AG04449 (cell line): ENCODE results near the gene ESRRA.
"Not testable (repeated sequence)": the region's sequence is repeated elsewhere in the genome, so short reads cannot be mapped to it uniquely, and the experiment has no call there.

Experiments used
- CTCF ChIA-PET: fragments of 350-600 bp; formaldehyde crosslinking; extraction: SDS; loops from one replicate; lab custom pipeline; 2021; ENCODE audit warnings: antibody characterized with exemption; lab: Yijun Ruan, JAX
- POLR2A ChIA-PET: fragments of 400-600, 350-600 bp; formaldehyde crosslinking; extraction: SDS; loops from one replicate; lab custom pipeline; 2020; ENCODE audit warnings: antibody characterized with exemption, inconsistent platforms; lab: Yijun Ruan, JAX
- DNase-seq: peaks from one replicate; pipeline ENCODE4 v3.0.0-alpha.2; 2010; ENCODE audit warnings: low read depth, low spot score
- H3K4me3 ChIP-seq: 2 replicates; pipeline ENCODE4 v1.5.1; 2011; ENCODE audit warnings: low read depth, mild to moderate bottlenecking, control low read depth, low read length
- TF ChIP-seq, protein P1 (sequence below): IDR thresholded peaks from one replicate; pipeline ENCODE4 v1.5.1; 2011; ENCODE audit warnings: mild to moderate bottlenecking, moderate library complexity, low read length, control low read depth, inconsistent platforms; ENCODE audit not compliant: insufficient read depth; ENCODE audit errors: missing control alignments

Gene ESRRA

DNA sequence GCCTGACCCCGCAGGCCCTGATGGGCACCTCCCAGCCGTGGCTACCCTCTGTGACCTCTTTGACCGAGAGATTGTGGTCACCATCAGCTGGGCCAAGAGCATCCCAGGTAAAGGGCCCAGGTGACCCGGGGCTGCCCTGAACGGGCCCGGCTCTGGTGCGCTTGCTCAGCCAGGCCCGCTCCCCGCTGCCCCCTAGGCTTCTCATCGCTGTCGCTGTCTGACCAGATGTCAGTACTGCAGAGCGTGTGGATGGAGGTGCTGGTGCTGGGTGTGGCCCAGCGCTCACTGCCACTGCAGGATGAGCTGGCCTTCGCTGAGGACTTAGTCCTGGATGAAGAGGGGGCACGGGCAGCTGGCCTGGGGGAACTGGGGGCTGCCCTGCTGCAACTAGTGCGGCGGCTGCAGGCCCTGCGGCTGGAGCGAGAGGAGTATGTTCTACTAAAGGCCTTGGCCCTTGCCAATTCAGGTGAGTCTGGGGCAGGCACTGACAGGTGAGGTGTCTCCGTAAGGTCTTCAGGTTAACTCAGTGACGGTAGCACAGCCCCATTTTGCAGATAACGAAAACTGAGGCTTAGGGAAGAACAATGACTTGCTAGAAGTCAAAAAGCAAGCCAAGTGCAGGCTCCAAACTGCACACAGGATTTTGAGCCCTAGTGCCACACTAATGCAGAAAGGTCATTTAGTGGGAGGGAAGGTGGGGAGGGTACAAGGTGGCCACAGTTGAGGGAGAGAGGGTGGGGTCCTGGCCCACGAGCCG lies 9.7 kb downstream of the ESRRA start:
- H3K4me3 ChIP-seq: no peak overlapping the region
- DNase-seq: no peak
- POLR2A ChIA-PET: interaction anchor here (0.8 kb wide), 1 partner anchor 69 kb away, joined by 3 read pairs; no protein-coding TSS in a partner anchor
- CTCF ChIA-PET: interaction anchor here (4.2 to 10.4 kb wide), 2 partner anchors 11 to 39 kb away, joined by 48 to 111 read pairs; partner anchors contain the start of genes CATSPERZ and ESRRA
- TF ChIP-seq, protein P1, sequence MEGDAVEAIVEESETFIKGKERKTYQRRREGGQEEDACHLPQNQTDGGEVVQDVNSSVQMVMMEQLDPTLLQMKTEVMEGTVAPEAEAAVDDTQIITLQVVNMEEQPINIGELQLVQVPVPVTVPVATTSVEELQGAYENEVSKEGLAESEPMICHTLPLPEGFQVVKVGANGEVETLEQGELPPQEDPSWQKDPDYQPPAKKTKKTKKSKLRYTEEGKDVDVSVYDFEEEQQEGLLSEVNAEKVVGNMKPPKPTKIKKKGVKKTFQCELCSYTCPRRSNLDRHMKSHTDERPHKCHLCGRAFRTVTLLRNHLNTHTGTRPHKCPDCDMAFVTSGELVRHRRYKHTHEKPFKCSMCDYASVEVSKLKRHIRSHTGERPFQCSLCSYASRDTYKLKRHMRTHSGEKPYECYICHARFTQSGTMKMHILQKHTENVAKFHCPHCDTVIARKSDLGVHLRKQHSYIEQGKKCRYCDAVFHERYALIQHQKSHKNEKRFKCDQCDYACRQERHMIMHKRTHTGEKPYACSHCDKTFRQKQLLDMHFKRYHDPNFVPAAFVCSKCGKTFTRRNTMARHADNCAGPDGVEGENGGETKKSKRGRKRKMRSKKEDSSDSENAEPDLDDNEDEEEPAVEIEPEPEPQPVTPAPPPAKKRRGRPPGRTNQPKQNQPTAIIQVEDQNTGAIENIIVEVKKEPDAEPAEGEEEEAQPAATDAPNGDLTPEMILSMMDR: no peak

DNA sequence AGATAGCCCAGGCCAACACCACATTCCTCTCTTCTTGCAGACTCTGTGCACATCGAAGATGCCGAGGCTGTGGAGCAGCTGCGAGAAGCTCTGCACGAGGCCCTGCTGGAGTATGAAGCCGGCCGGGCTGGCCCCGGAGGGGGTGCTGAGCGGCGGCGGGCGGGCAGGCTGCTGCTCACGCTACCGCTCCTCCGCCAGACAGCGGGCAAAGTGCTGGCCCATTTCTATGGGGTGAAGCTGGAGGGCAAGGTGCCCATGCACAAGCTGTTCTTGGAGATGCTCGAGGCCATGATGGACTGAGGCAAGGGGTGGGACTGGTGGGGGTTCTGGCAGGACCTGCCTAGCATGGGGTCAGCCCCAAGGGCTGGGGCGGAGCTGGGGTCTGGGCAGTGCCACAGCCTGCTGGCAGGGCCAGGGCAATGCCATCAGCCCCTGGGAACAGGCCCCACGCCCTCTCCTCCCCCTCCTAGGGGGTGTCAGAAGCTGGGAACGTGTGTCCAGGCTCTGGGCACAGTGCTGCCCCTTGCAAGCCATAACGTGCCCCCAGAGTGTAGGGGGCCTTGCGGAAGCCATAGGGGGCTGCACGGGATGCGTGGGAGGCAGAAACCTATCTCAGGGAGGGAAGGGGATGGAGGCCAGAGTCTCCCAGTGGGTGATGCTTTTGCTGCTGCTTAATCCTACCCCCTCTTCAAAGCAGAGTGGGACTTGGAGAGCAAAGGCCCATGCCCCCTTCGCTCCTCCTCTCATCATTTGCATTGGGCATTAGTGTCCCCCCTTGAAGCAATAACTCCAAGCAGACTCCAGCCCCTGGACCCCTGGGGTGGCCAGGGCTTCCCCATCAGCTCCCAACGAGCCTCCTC lies 10.6 kb downstream of the ESRRA start:
- peak overlapping the region; percentile 96 for H3K4me3 ChIP-seq
- CTCF ChIA-PET: interaction anchor here (2.0 to 10.4 kb wide), 4 partner anchors 12 to 38 kb away, joined by 14 to 111 read pairs (median 34); partner anchors contain the start of genes CATSPERZ and ESRRA
- POLR2A ChIA-PET, DNase-seq: not testable (repeated sequence)

DNA sequence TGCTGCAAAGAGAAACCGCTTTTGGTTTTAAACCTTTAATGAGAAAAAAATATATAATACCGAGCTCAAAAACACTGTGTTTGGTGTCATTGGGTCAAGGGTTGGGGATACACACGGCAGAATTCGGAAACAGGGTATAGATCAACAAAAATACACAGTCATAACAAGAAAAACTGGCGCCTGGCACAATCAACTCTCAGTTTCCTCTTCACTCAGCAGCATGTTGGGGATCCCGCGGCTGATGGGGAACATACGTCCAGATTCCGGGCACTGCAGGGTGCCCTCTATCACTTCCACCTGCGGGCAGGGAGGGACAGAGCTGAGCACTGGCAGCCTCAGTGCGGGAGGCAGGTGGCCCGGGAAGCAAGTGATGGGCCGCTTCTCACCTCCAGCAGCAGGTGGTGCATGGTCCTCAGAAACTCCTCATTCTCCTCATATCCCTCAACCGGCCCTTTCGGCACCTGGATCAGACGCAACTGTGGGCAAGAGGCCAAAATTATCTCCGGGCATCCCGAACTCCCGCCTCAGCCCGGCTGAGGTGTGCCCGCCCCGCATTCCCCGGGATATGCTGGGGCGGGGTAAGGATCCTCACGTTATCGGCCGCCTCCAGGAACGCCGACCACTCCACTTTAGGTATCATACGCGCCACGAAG lies 11.5 kb downstream of the ESRRA start:
- H3K4me3 ChIP-seq: peak overlapping the region; percentile 96
- ChIA-PET CTCF (interaction anchor here (0.9 to 10.4 kb wide), 8 partner anchors 12 to 168 kb away, joined by 3 to 111 read pairs (median 11); partner anchors contain the start of genes CATSPERZ and ESRRA), POLR2A (interaction anchor here (0.9 to 1.6 kb wide), 7 partner anchors 11 to 109 kb away, joined by 3 to 12 read pairs (median 4); partner anchors contain the start of genes ESRRA and PPP1R14B)
- DNase-seq: no peak
- TF ChIP-seq, protein P1: no peak

DNA sequence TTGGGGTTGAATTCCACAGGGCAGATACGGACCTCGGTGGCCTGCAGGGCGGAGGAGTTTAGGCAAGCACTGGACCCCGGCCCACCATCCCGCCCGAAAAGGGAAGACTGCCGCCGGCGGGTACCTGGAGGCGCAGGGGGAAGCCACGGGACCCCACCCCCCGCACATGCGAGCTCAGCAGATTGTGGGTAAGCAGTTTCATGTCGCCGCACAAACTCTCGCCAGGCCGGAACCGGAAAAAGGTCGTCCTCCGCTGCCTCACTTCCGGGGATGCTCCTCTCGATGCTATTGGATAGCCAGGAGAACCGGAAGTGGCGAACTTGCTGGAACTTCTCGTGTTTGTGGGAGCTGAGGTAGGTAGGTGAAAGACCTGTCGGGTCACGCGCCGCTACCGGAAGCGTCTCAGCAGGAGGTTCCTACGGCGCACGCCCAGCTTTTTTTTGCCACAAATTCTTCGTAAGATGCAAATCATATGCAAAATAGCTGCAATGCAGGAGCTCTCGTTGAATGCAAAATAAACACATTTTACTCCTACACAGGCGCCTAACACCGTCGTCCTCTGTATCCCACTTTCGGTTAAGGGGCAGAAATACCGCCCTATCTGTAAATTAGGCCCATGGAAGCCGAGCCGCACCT lies 12.1 kb downstream of the ESRRA start, which contains the start of gene TRMT112:
TRMT112 (minus strand) TSS at position 235 of the 636 bp plus-strand sequence; CDS start at position 202, 33 bp downstream.
- ChIA-PET POLR2A (interaction anchor here (0.6 to 1.6 kb wide), 19 partner anchors 9 to 1501 kb away, joined by 3 to 14 read pairs (median 4); partner anchors contain the start of genes ESRRA, GPR137, PPP1R14B and STIP1), CTCF (interaction anchor here (0.6 to 10.4 kb wide), 16 partner anchors 8 to 317 kb away, joined by 3 to 111 read pairs (median 4); partner anchors contain the start of genes CATSPERZ, ESRRA and RPS6KA4)
- peak; percentile 90 for DNase-seq
- TF ChIP-seq, protein P1: no peak
- peak within 1 kb of the TSS; percentile 96 for H3K4me3 ChIP-seq

DNA sequence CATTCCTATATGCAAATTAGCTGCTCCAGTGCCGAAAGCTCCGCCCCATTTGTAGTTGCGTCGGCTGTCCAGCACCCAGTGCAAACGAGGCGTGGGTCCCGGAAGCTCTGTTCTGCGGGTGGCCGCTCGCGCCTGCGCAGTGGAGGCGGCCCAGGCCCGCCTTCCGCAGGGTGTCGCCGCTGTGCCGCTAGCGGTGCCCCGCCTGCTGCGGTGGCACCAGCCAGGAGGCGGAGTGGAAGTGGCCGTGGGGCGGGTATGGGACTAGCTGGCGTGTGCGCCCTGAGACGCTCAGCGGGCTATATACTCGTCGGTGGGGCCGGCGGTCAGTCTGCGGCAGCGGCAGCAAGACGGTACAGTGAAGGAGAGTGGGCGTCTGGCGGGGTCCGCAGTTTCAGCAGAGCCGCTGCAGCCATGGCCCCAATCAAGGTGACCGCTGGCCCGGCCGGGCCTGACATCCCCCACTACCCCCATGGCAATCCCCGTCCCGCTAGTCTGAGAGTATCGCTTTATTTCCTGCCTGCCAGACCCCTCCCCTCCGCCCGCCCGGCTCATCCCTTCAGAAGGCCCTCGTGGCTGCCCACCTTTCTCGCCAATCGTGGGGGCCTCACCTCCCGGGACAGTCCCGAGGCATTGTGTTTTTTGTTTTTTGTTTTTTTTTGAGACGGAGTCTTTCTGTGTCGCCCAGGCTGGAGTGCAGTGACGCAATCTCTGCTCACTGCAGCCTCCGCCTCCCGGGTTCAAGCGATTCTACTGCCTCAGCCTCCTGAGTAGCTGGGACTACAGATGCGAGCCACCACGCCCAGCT lies 12.8 kb downstream of the ESRRA start, which contains the start of gene PRDX5:
PRDX5 (plus strand) TSS at position 161 of the 805 bp plus-strand sequence; CDS start at position 256, 95 bp downstream.
- POLR2A ChIA-PET: interaction anchor here (0.6 to 1.6 kb wide), 19 partner anchors 9 to 1502 kb away, joined by 3 to 14 read pairs (median 4); partner anchors contain the start of genes ESRRA, GPR137, PPP1R14B and STIP1
- DNase-seq: peak; percentile 59
- peak within 1 kb of the TSS; percentile 96 for H3K4me3 ChIP-seq
- TF ChIP-seq, protein P1: peak; percentile 50
- CTCF ChIA-PET: interaction anchor here (0.6 to 10.4 kb wide), 16 partner anchors 9 to 317 kb away, joined by 3 to 111 read pairs (median 4); partner anchors contain the start of genes CATSPERZ, ESRRA and RPS6KA4
